Measurements from ENCODE around the gene AKAP13. TPM values are rescaled to one million over a fixed set of nuclear protein-coding genes. Genes with fewer than 3 reads are reported as not detected.

AKAP13 gene
- total and polyA plus RNA-seq, 2 of the 8 experiments (the other 6 are each of a cell fraction or from before 2014, with no cell fraction given): 14.0 to 46.2 TPM

DNA sequence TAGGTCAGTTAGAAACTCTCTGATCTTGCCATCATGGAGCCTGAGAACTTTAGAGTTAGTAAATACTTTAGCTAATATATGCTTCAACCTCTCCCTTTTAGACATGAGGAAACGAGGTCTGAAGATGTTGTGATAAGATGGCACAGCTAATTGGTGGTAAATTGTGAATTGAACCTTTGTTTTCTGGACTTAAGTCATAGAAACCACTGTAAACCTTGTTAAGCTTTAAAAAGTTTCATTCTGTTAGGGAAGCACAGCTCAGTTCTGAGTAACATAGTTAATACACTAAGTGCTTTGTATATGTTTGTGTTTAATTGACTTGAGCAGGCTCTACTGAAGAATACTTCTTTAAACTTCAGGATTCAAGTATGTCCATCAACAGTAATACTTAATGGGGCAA, 108.6 kb downstream of the AKAP13 start:
- Histone ChIP-seq H3K27ac (ENCODE audit: low read depth, low read length) (no peak overlapping the region), H4K91ac (replicated peaks; ENCODE audit: insufficient read length, low read length) (no peak overlapping the region), H2BK15ac (ENCODE audit: low read length) (no peak overlapping the region), H3K79me2 (ENCODE audit: control insufficient read depth in 1 of 2, insufficient read depth in 2 of 2, low read length in 2 of 2) (peaks cover 0 to 31% of the 10 kb centered on the region in 2 experiments; a peak in 3 of 4 replicates), H3K4me1 (replicated peaks in 1 of 4; ENCODE audit: control insufficient read depth in 3 of 4, insufficient read depth in 4 of 4, low read length in 3 of 4) (peaks cover 0 to 2% (median 0%) of the 10 kb centered on the region in 4 experiments; a peak in 1 of 7 replicates), H2BK5ac (ENCODE audit: low read depth, low read length) (no peak overlapping the region), H4K20me1 (replicated peaks in 1 of 2; ENCODE audit: control insufficient read depth in 1 of 2, insufficient read depth in 2 of 2, low read length in 2 of 2) (peaks cover 0 to 6% of the 10 kb centered on the region in 2 experiments), H3K4ac (replicated peaks; ENCODE audit: insufficient read length, low read depth, low read length) (no peak overlapping the region), H3K23me2 (ENCODE audit: low read depth, low read length) (no peaks in the 10 kb centered on the region), H3K9me3 (ENCODE audit: insufficient read depth in 2 of 2, low read depth in 1 of 2, low read length in 1 of 2) (no peaks in the 10 kb centered on the region), H3K18ac (ENCODE audit: extremely low read depth, low read length) (no peak overlapping the region), H2BK12ac (ENCODE audit: low read depth, low read length) (no peak overlapping the region), H4K8ac (ENCODE audit: extremely low read depth, insufficient read depth, low read length) (no peak overlapping the region), H4K5ac (ENCODE audit: insufficient read length, low read depth, low read length) (no peak overlapping the region), H3K4me3 (ENCODE audit: extremely low read depth in 1 of 4, insufficient read depth in 2 of 4, low read depth in 3 of 4, low read length in 4 of 4) (no peak overlapping the region), H2AK5ac (ENCODE audit: low read depth, low read length) (no peak overlapping the region), H3K9ac (replicated peaks in 1 of 4; ENCODE audit: extremely low read depth in 1 of 4, low read depth in 3 of 4, low read length in 3 of 4) (no peak overlapping the region), H3K14ac (ENCODE audit: insufficient read length) (no peak overlapping the region), H3K23ac (ENCODE audit: insufficient read length) (no peak overlapping the region), H3K4me2 (ENCODE audit: insufficient read depth in 1 of 2, low read depth in 2 of 2, low read length in 2 of 2) (no peak overlapping the region), H2BK120ac (replicated peaks; ENCODE audit: low read depth, low read length) (no peak overlapping the region), H2BK20ac (ENCODE audit: low read length) (no peak overlapping the region), H3K27me3 (replicated peaks in 1 of 4; ENCODE audit: control insufficient read depth in 3 of 4, extremely low read depth in 1 of 4, insufficient read depth in 3 of 4, low read length in 3 of 4) (no peaks in the 10 kb centered on the region), H3K79me1 (ENCODE audit: low read depth, low read length) (peaks cover 3% of the 10 kb centered on the region), H2AFZ (ENCODE audit: low read length) (no peak overlapping the region), H3K36me3 (ENCODE audit: control insufficient read depth in 2 of 4, insufficient read depth in 4 of 4, low read length in 3 of 4) (no peaks in the 10 kb centered on the region), H3K56ac (replicated peaks; ENCODE audit: insufficient read length, low read depth, low read length) (no peak overlapping the region)
- DNase-seq (ENCODE audit: low read depth in 1 of 2, low spot score in 2 of 2): no peak
- CTCF ChIA-PET (ENCODE audit: partially characterized antibody): interaction anchor here (0.9 to 4.7 kb wide), 11 partner anchors 9 to 172 kb away, joined by 3 to 28 read pairs (median 4); no protein-coding TSS in a partner anchor
- POLR2A ChIA-PET (ENCODE audit: partially characterized antibody): interaction anchor here (0.8 kb wide), 1 partner anchor 9 kb away, joined by 3 read pairs; no protein-coding TSS in a partner anchor
- no peak for FAIRE-seq
- WGBS, 2 experiments (ENCODE audit: extremely low coverage in 1 of 2, insufficient coverage in 1 of 2, insufficient read length in 1 of 2, insufficient replicate concordance in 2 of 2, low coverage in 1 of 2, low lambda C conversion rate in 2 of 2, missing lambda C conversion rate in 1 of 2): 80% methylated on average over 1 of the region's 1 CpG; no CpG with 5 or more reads in 1 of the 2 experiments
- TF ChIP-seq KDM5A (IDR thresholded peaks at IDR 0.05; ENCODE audit: low read length): no peak
- no peak for TF ChIP-seq SP2 (IDR thresholded peaks at IDR 0.05; ENCODE audit: low read length)
- TF ChIP-seq SIRT6 (IDR thresholded peaks at IDR 0.05; ENCODE audit: low read length): no peak
- no peak for TF ChIP-seq CHD2 (IDR thresholded peaks at IDR 0.05; ENCODE audit: low read length)
- TF ChIP-seq SRF (IDR thresholded peaks at IDR 0.05; ENCODE audit: low read depth, low read length): no peak
- TF ChIP-seq E2F6 (IDR thresholded peaks at IDR 0.05): no peak
- TF ChIP-seq RAD21 (IDR thresholded peaks at IDR 0.05 in 1 of 2, conservative IDR thresholded peaks at IDR 0.05 in 1 of 2; ENCODE audit: low read depth in 2 of 2, low read length in 2 of 2): no peak
- TF ChIP-seq HDAC2 (IDR thresholded peaks at IDR 0.05; ENCODE audit: borderline replicate concordance in 1 of 2, low read depth in 2 of 2, low read length in 2 of 2): no peak
- no peak for TF ChIP-seq TBP (IDR thresholded peaks at IDR 0.05; ENCODE audit: low read depth, low read length)

All from H1 (cell line).